Stimulated activated effector memory CD8-positive, alpha-beta T cell treated with anti-CD3 and anti-CD28 coated beads, Interleukin-12 subunit alpha, Interleukin-12 subunit beta, amount 100 ng/mL, for 72 hours (primary cell): ENCODE data around the gene TTLL3.

Experiments used
- ATAC-seq: fragments of 150-1000 bp; cut with Tn5 transposase; 2 replicates; pipeline ENCODE4 v1.10.0; 2021
- DNase-seq, 2 donors: peaks; one replicate each; pipeline ENCODE4 v3.0.0; 2021 to 2022; ENCODE audit warnings: low spot score in 2 of 2
- H3K27ac Mint-ChIP-seq: one replicate; pipeline ENCODE4 v1.8.0; 2022; ENCODE audit warnings: mild to moderate bottlenecking, mixed read lengths
- H3K36me3 Mint-ChIP-seq: one replicate; pipeline ENCODE4 v1.8.0; 2022; ENCODE audit warnings: mild to moderate bottlenecking, mixed read lengths
- H3K4me1 Mint-ChIP-seq: one replicate; pipeline ENCODE4 v1.8.0; 2022; ENCODE audit warnings: mixed read lengths
- H3K4me3 Mint-ChIP-seq: one replicate; pipeline ENCODE4 v1.8.0; 2022; ENCODE audit warnings: mild to moderate bottlenecking, mixed read lengths
- H3K9me3 Mint-ChIP-seq: one replicate; pipeline ENCODE4 v1.8.0; 2022; ENCODE audit warnings: mixed read lengths

Gene TTLL3

GRCh38 chr3:9777694-9778021 lies 32.4 kb upstream of the TTLL3 start:
- DNase-seq (no peak), ATAC-seq (peak; percentile 42)
- Mint-ChIP-seq H3K9me3 (no peaks in the 10 kb centered on the region), H3K36me3 (peaks cover 53% of the 10 kb centered on the region), H3K4me1 (peaks cover 68% of the 10 kb centered on the region), H3K4me3 (peak overlapping the region; percentile 71), H3K27ac (peak overlapping the region; percentile 99)

GRCh38 chr3:9778143-9779074 lies 31.7 kb upstream of the TTLL3 start:
- H3K4me3 Mint-ChIP-seq = peak overlapping the region; percentile 71

GRCh38 chr3:9779075-9779593 lies 30.9 kb upstream of the TTLL3 start:
- no peak for ATAC-seq
- no peaks in the 10 kb centered on the region for H3K9me3 Mint-ChIP-seq
- DNase-seq = no peak
- H3K36me3 Mint-ChIP-seq = peaks cover 67% of the 10 kb centered on the region
- H3K27ac Mint-ChIP-seq = peak overlapping the region; percentile 99
- H3K4me1 Mint-ChIP-seq = peaks cover 71% of the 10 kb centered on the region
- peak overlapping the region; percentile 71 for H3K4me3 Mint-ChIP-seq

More at GRCh38 chr3:9778143-9779074, 31.7 kb upstream of the TTLL3 start:
- Mint-ChIP-seq H3K9me3 (no peaks in the 10 kb centered on the region), H3K36me3 (peaks cover 60% of the 10 kb centered on the region), H3K27ac (peak overlapping the region; percentile 99), H3K4me1 (peaks cover 71% of the 10 kb centered on the region)
- DNase-seq (peak; percentile 23 to 70), ATAC-seq (peak; percentile 92)

GRCh38 chr3:9779721-9780457 lies 30.2 kb upstream of the TTLL3 start:
- H3K27ac Mint-ChIP-seq = peak overlapping the region; percentile 99
- H3K36me3 Mint-ChIP-seq = peaks cover 75% of the 10 kb centered on the region
- peaks cover 71% of the 10 kb centered on the region for H3K4me1 Mint-ChIP-seq
- DNase-seq (peak; percentile 43 to 84), ATAC-seq (peak; percentile 76)
- H3K9me3 Mint-ChIP-seq = no peaks in the 10 kb centered on the region
- H3K4me3 Mint-ChIP-seq = peak overlapping the region; percentile 71

GRCh38 chr3:9780458-9780812 lies 29.6 kb upstream of the TTLL3 start:
- DNase-seq (no peak), ATAC-seq (peak; percentile 4)
- Mint-ChIP-seq H3K9me3 (no peaks in the 10 kb centered on the region), H3K4me3 (peak overlapping the region; percentile 71), H3K36me3 (peaks cover 80% of the 10 kb centered on the region), H3K4me1 (peaks cover 73% of the 10 kb centered on the region), H3K27ac (peak overlapping the region; percentile 99)

GRCh38 chr3:9780910-9781309 lies 29.2 kb upstream of the TTLL3 start:
- no peak for DNase-seq
- H3K27ac Mint-ChIP-seq = peak overlapping the region; percentile 99
- H3K9me3 Mint-ChIP-seq = no peaks in the 10 kb centered on the region
- H3K36me3 Mint-ChIP-seq = peaks cover 85% of the 10 kb centered on the region
- peak overlapping the region; percentile 71 for H3K4me3 Mint-ChIP-seq
- peaks cover 73% of the 10 kb centered on the region for H3K4me1 Mint-ChIP-seq
- ATAC-seq = no peak

GRCh38 chr3:9781551-9781950 lies 28.5 kb upstream of the TTLL3 start:
- H3K4me1 Mint-ChIP-seq = peaks cover 67% of the 10 kb centered on the region
- no peak for DNase-seq
- peak overlapping the region; percentile 99 for H3K27ac Mint-ChIP-seq
- ATAC-seq = no peak
- peaks cover 87% of the 10 kb centered on the region for H3K36me3 Mint-ChIP-seq
- H3K4me3 Mint-ChIP-seq = no peak overlapping the region
- H3K9me3 Mint-ChIP-seq = no peaks in the 10 kb centered on the region

- no peak for ATAC-seq
- Mint-ChIP-seq H3K27ac (peak overlapping the region; percentile 99), H3K9me3 (no peaks in the 10 kb centered on the region), H3K4me1 (peaks cover 62% of the 10 kb centered on the region), H3K36me3 (peaks cover 91% of the 10 kb centered on the region), H3K4me3 (no peak overlapping the region)
- DNase-seq = no peak
Measured at GRCh38 chr3:9781978-9782603, 28.0 kb upstream of the TTLL3 start.

GRCh38 chr3:9782770-9783169 lies 27.3 kb upstream of the TTLL3 start:
- no peak overlapping the region for H3K4me3 Mint-ChIP-seq
- peaks cover 97% of the 10 kb centered on the region for H3K36me3 Mint-ChIP-seq
- H3K27ac Mint-ChIP-seq = peak overlapping the region; percentile 99
- H3K4me1 Mint-ChIP-seq = peaks cover 60% of the 10 kb centered on the region
- no peaks in the 10 kb centered on the region for H3K9me3 Mint-ChIP-seq
- no peak for DNase-seq
- ATAC-seq = no peak

- no peak overlapping the region for H3K27ac Mint-ChIP-seq
- H3K36me3 Mint-ChIP-seq = peaks cover 100% of the 10 kb centered on the region
- no peak for ATAC-seq
- no peak overlapping the region for H3K4me3 Mint-ChIP-seq
- no peak for DNase-seq
- peaks cover 52% of the 10 kb centered on the region for H3K4me1 Mint-ChIP-seq
- no peaks in the 10 kb centered on the region for H3K9me3 Mint-ChIP-seq
Measured at GRCh38 chr3:9783954-9784353, 26.1 kb upstream of the TTLL3 start.

GRCh38 chr3:9784965-9785364 lies 25.1 kb upstream of the TTLL3 start:
- Mint-ChIP-seq H3K4me3 (no peak overlapping the region), H3K9me3 (no peaks in the 10 kb centered on the region), H3K27ac (peak overlapping the region; percentile 54), H3K4me1 (peaks cover 52% of the 10 kb centered on the region), H3K36me3 (peaks cover 100% of the 10 kb centered on the region)
- ATAC-seq (no peak), DNase-seq (no peak)

- no peaks in the 10 kb centered on the region for H3K9me3 Mint-ChIP-seq
- DNase-seq (no peak), ATAC-seq (no peak)
- H3K4me3 Mint-ChIP-seq = no peak overlapping the region
- H3K4me1 Mint-ChIP-seq = peaks cover 52% of the 10 kb centered on the region
- peaks cover 100% of the 10 kb centered on the region for H3K36me3 Mint-ChIP-seq
- H3K27ac Mint-ChIP-seq = peak overlapping the region; percentile 54
Measured at GRCh38 chr3:9785602-9786001, 24.5 kb upstream of the TTLL3 start.

GRCh38 chr3:9786209-9786739 lies 23.8 kb upstream of the TTLL3 start:
- no peaks in the 10 kb centered on the region for H3K9me3 Mint-ChIP-seq
- ATAC-seq (no peak), DNase-seq (no peak)
- H3K36me3 Mint-ChIP-seq = peaks cover 94% of the 10 kb centered on the region
- peaks cover 52% of the 10 kb centered on the region for H3K4me1 Mint-ChIP-seq
- peak overlapping the region; percentile 54 for H3K27ac Mint-ChIP-seq
- no peak overlapping the region for H3K4me3 Mint-ChIP-seq

- Mint-ChIP-seq H3K4me3 (peak overlapping the region; percentile 8), H3K27ac (peak overlapping the region; percentile 51), H3K4me1 (peaks cover 54% of the 10 kb centered on the region), H3K36me3 (peaks cover 93% of the 10 kb centered on the region), H3K9me3 (no peaks in the 10 kb centered on the region)
- DNase-seq (no peak), ATAC-seq (no peak)
Measured at GRCh38 chr3:9786825-9787669, 23.0 kb upstream of the TTLL3 start.
